SU-DHL-6 (cell line): Measurements from ENCODE around the gene GALNT12.

Experiments
- H2AFZ ChIP-seq: fragments of 200-600 bp; sonication (generic); 2 replicates; pipeline ENCODE4 v1.6.1; 2014; ENCODE audit warnings: low read depth, mild to moderate bottlenecking, moderate library complexity, mixed read lengths, antibody characterized with exemption, low read length; ENCODE audit not compliant: severe bottlenecking
- H3F3A ChIP-seq: fragments of 200-600 bp; shearing (Covaris generic); 2 replicates; pipeline ENCODE4 v1.6.0; 2016; ENCODE audit warnings: antibody characterized with exemption, mild to moderate bottlenecking; ENCODE audit not compliant: insufficient read depth
- H3K27ac ChIP-seq: fragments of 200-600 bp; sonication (generic); 2 replicates; pipeline ENCODE4 v1.5.1; 2016; ENCODE audit warnings: low read depth, mild to moderate bottlenecking, low read length, moderate library complexity, mixed read lengths
- H3K27me3 ChIP-seq: fragments of 200-600 bp; sonication (generic), shearing (Covaris generic); 2 replicates; pipeline ENCODE4 v1.6.0; 2014; ENCODE audit warnings: mild to moderate bottlenecking, low read length
- H3K36me3 ChIP-seq: fragments of 200-600 bp; sonication (generic); 2 replicates; pipeline ENCODE4 v1.6.1; 2014; ENCODE audit warnings: mild to moderate bottlenecking, low read length, mixed read lengths
- H3K4me2 ChIP-seq: fragments of 300-600, 200-600 bp; shearing (Covaris generic), sonication (generic); 2 replicates; pipeline ENCODE4 v1.6.0; 2014; ENCODE audit warnings: low read length, low read depth, mild to moderate bottlenecking; ENCODE audit not compliant: poor library complexity, severe bottlenecking
- H3K4me3 ChIP-seq: fragments of 200-600 bp; sonication (generic); 2 replicates; pipeline ENCODE4 v1.5.1; 2014; ENCODE audit warnings: antibody characterized with exemption, low read length, mild to moderate bottlenecking, mixed read lengths; ENCODE audit not compliant: insufficient read depth, poor library complexity, severe bottlenecking
- H3K79me2 ChIP-seq: fragments of 200-600 bp; sonication (generic); 2 replicates; pipeline ENCODE4 v1.6.1; 2014; ENCODE audit warnings: mild to moderate bottlenecking, low read length, moderate library complexity; ENCODE audit not compliant: insufficient read depth
- H3K9ac ChIP-seq: fragments of 200-600 bp; sonication (generic); 2 replicates; pipeline ENCODE4 v1.7.0; 2014; ENCODE audit warnings: mild to moderate bottlenecking, low read length
- H3K9me2 ChIP-seq: fragments of 200-600 bp; sonication (generic); replicated peaks from 2 replicates; pipeline ENCODE4 v1.6.1; 2014; ENCODE audit warnings: low read length; ENCODE audit not compliant: insufficient read depth
- H3K9me3 ChIP-seq: fragments of 200-600 bp; sonication (generic); 2 replicates; pipeline ENCODE4 v1.6.1; 2014; ENCODE audit warnings: low read length, mixed read lengths; ENCODE audit not compliant: insufficient read depth
- H4K20me1 ChIP-seq: fragments of 200-600 bp; sonication (generic); 2 replicates; pipeline ENCODE4 v1.6.1; 2014; ENCODE audit warnings: low read depth, mild to moderate bottlenecking, antibody characterized with exemption, low read length, moderate library complexity, mixed read lengths
- EZH2phosphoT487 ChIP-seq: fragments of 200-600 bp; sonication (generic), shearing (Covaris generic); conservative IDR thresholded peaks from 2 replicates; pipeline ENCODE4 v1.6.1; 2018; ENCODE audit warnings: mild to moderate bottlenecking, antibody characterized with exemption, low read length, moderate library complexity, mixed read lengths
- TF ChIP-seq, protein P1 (sequence below): fragments of 200-600 bp; sonication (generic); IDR thresholded peaks from one replicate; pipeline ENCODE4 v1.5.1; 2017; ENCODE audit warnings: antibody characterized with exemption, mild to moderate bottlenecking, low read length, moderate library complexity; ENCODE audit not compliant: insufficient read depth, poor library complexity, severe bottlenecking

The GALNT12 gene

DNA sequence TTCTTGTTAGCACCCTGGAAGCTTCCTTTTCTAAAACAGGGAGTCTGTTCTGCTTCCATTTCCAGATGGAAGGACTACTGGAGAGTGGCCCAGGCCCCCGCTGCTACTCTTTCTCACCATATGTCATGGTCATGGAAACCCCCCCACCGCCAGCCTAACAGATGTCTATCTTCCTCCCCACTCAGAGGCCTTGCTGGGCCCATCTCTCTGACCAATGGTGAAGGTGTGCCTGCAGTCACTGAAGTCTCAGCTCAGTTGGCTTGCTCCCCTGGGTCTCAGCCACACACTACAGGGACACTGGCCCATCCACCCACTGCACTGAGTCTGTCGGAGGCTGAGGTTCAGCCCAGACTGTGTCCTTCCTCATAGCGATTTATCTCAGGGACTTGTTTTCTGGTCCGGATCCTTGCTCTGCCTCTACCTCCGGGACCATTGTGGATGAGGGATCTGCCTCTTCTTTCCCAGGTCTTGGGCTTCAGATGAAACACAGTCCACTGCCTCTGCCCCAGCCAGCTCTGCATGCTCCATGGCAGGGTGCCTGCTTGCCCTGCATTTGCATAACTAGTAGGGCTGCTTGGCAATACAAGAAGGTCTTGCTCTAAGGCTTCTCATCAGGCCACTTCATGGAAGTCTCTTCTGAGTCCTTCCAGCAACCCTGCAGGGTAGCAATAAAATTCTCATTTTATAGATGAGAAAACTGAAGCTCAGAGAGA lies 30.8 kb downstream of the GALNT12 start:
- Histone ChIP-seq H3K36me3 (no peaks in the 10 kb centered on the region), H3K4me2 (no peak overlapping the region), H3K9ac (no peak overlapping the region)

GRCh38 chr9:98838868-98839565 lies 31.5 kb downstream of the GALNT12 start:
- Histone ChIP-seq H3K4me3 (no peak overlapping the region), H3K79me2 (no peaks in the 10 kb centered on the region), H4K20me1 (no peaks in the 10 kb centered on the region), H3K27ac (no peak overlapping the region), H3K9me2 (no peaks in the 10 kb centered on the region), H3F3A (no peaks in the 10 kb centered on the region), H3K36me3 (no peaks in the 10 kb centered on the region), H2AFZ (no peak overlapping the region), H3K27me3 (no peaks in the 10 kb centered on the region), H3K9ac (no peak overlapping the region), H3K4me2 (no peak overlapping the region), H3K9me3 (no peaks in the 10 kb centered on the region)
- TF ChIP-seq, protein P1, sequence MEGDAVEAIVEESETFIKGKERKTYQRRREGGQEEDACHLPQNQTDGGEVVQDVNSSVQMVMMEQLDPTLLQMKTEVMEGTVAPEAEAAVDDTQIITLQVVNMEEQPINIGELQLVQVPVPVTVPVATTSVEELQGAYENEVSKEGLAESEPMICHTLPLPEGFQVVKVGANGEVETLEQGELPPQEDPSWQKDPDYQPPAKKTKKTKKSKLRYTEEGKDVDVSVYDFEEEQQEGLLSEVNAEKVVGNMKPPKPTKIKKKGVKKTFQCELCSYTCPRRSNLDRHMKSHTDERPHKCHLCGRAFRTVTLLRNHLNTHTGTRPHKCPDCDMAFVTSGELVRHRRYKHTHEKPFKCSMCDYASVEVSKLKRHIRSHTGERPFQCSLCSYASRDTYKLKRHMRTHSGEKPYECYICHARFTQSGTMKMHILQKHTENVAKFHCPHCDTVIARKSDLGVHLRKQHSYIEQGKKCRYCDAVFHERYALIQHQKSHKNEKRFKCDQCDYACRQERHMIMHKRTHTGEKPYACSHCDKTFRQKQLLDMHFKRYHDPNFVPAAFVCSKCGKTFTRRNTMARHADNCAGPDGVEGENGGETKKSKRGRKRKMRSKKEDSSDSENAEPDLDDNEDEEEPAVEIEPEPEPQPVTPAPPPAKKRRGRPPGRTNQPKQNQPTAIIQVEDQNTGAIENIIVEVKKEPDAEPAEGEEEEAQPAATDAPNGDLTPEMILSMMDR: no peak
- TF ChIP-seq EZH2phosphoT487: no peak

More for the DNA sequence above, 30.8 kb downstream of the GALNT12 start:
- no peak overlapping the region for H3K27ac ChIP-seq
- no peaks in the 10 kb centered on the region for H4K20me1 ChIP-seq
- no peaks in the 10 kb centered on the region for H3K79me2 ChIP-seq
- H3K4me3 ChIP-seq: no peak overlapping the region
- H3F3A ChIP-seq: no peaks in the 10 kb centered on the region
- no peaks in the 10 kb centered on the region for H3K9me3 ChIP-seq
- H2AFZ ChIP-seq: no peak overlapping the region
- no peaks in the 10 kb centered on the region for H3K27me3 ChIP-seq
- TF ChIP-seq, protein P1: no peak
- TF ChIP-seq EZH2phosphoT487: no peak
- no peaks in the 10 kb centered on the region for H3K9me2 ChIP-seq

DNA sequence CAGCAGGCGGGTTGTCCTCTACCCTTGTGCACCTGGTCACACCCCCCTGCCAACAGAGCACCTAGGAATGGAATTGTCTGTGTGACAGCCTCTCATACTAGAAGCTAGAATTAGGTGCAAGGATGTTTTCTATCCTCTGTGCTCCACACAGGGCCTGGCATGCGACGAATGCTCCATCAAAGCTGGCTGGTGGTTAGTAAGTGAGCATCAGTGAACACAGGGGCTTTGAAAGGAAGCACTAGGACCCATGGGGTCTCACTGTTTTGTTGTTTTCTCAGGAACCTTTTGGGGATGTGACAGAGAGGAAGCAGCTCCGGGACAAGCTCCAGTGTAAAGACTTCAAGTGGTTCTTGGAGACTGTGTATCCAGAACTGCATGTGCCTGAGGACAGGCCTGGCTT lies 32.3 kb downstream of the GALNT12 start:
- Histone ChIP-seq H4K20me1 (no peaks in the 10 kb centered on the region), H2AFZ (no peak overlapping the region), H3K27ac (no peak overlapping the region), H3K36me3 (no peaks in the 10 kb centered on the region), H3K9ac (no peak overlapping the region), H3K9me2 (no peaks in the 10 kb centered on the region), H3K27me3 (no peaks in the 10 kb centered on the region), H3F3A (no peaks in the 10 kb centered on the region), H3K79me2 (no peaks in the 10 kb centered on the region), H3K4me3 (no peak overlapping the region), H3K9me3 (no peaks in the 10 kb centered on the region), H3K4me2 (no peak overlapping the region)
- TF ChIP-seq, protein P1: no peak
- no peak for TF ChIP-seq EZH2phosphoT487
